Activated CD8-positive, alpha-beta T cell treated with anti-CD3 and anti-CD28 coated beads for 36 hours (primary cell): ENCODE measurements around the gene SARS1. TPM values are rescaled to one million over a fixed set of nuclear protein-coding genes. Genes with fewer than 3 reads are reported as not detected.

Experiments used
- ATAC-seq: fragments of 200-7000 bp; cut with Tn5 transposase; one replicate; pipeline ENCODE4 v1.10.0; 2021; ENCODE audit warnings: mild to moderate bottlenecking, moderate library complexity
- CTCF ChIA-PET: fragments of 350-600 bp; sonication (Branson Sonifier 250); formaldehyde crosslinking; loops from one replicate; lab custom pipeline; 2021; ENCODE audit warnings: antibody characterized with exemption; lab: Charles Lee
- POLR2A ChIA-PET: fragments of 350-600 bp; sonication (Branson Sonifier 250); formaldehyde crosslinking; loops from one replicate; lab custom pipeline; 2021; ENCODE audit warnings: antibody characterized with exemption; lab: Charles Lee
- DNase-seq: peaks from one replicate; pipeline ENCODE4 v3.0.0-alpha.2; 2020
- H3K27ac Mint-ChIP-seq: one replicate; pipeline ENCODE4 v1.8.0; 2021; ENCODE audit warnings: mild to moderate bottlenecking, mixed read lengths
- H3K27me3 Mint-ChIP-seq: one replicate; pipeline ENCODE4 v1.8.0; 2021; ENCODE audit warnings: mixed read lengths
- H3K36me3 Mint-ChIP-seq: one replicate; pipeline ENCODE4 v1.8.0; 2021; ENCODE audit warnings: low read depth, mixed read lengths
- H3K4me1 Mint-ChIP-seq: one replicate; pipeline ENCODE4 v1.8.0; 2021; ENCODE audit warnings: low read depth, mixed read lengths
- H3K4me3 Mint-ChIP-seq: one replicate; pipeline ENCODE4 v1.8.0; 2021; ENCODE audit warnings: mild to moderate bottlenecking, moderate library complexity, mixed read lengths
- H3K9me3 Mint-ChIP-seq: one replicate; pipeline ENCODE4 v1.8.0; 2021; ENCODE audit warnings: mixed read lengths
- CTCF ChIP-seq: fragments of 200-600 bp; IDR thresholded peaks from one replicate; pipeline ENCODE4 v1.8.0; 2022; ENCODE audit warnings: antibody characterized with exemption, mild to moderate bottlenecking
- intact Hi-C: fragments of 100-400 bp; cut with micrococcal nuclease; formaldehyde crosslinking; loops from one replicate; pipeline ENCODE4 v1.10.0; 2022
- total RNA-seq, 2 experiments: library from RNA; stranded (reverse); gene quantifications; one replicate each; pipeline ENCODE4 v1.2.3, GENCODE V29; 2021

Gene SARS1
- total RNA-seq, 2 experiments from 2014 or later: 226 to 228 TPM

- no peak for ATAC-seq
- Mint-ChIP-seq H3K36me3 (no peaks in the 10 kb centered on the region), H3K27ac (no peak overlapping the region), H3K4me1 (peaks cover 3% of the 10 kb centered on the region), H3K4me3 (no peak overlapping the region), H3K9me3 (no peaks in the 10 kb centered on the region), H3K27me3 (no peaks in the 10 kb centered on the region)
- CTCF ChIA-PET: no interaction called here
- intact Hi-C loops: no loop called here
- POLR2A ChIA-PET: interaction anchor here (1.0 kb wide), 1 partner anchor 11 kb away, joined by 3 read pairs; no protein-coding TSS in a partner anchor
- DNase-seq: no peak
- TF ChIP-seq CTCF: no peak
Observed at GRCh38 chr1:109272021-109272799, 58.5 kb downstream of the SARS1 start.

GRCh38 chr1:109272831-109273547 lies 59.3 kb downstream of the SARS1 start:
- no peak for TF ChIP-seq CTCF
- Mint-ChIP-seq H3K27ac (no peak overlapping the region), H3K9me3 (no peaks in the 10 kb centered on the region), H3K27me3 (no peaks in the 10 kb centered on the region), H3K36me3 (no peaks in the 10 kb centered on the region), H3K4me3 (no peak overlapping the region), H3K4me1 (peaks cover 4% of the 10 kb centered on the region)
- POLR2A ChIA-PET: interaction anchor here (1.0 kb wide), 1 partner anchor 11 kb away, joined by 3 read pairs; no protein-coding TSS in a partner anchor
- ATAC-seq: no peak
- intact Hi-C loops: no loop called here
- DNase-seq: no peak
- CTCF ChIA-PET: interaction anchor here (1.0 kb wide), 1 partner anchor 260 kb away, joined by 4 read pairs; no protein-coding TSS in a partner anchor

GRCh38 chr1:109273570-109274288 lies 60.0 kb downstream of the SARS1 start:
- no peaks in the 10 kb centered on the region for H3K27me3 Mint-ChIP-seq
- H3K4me1 Mint-ChIP-seq: peaks cover 4% of the 10 kb centered on the region
- intact Hi-C loops: no loop called here
- ATAC-seq (no peak), DNase-seq (no peak)
- no peaks in the 10 kb centered on the region for H3K36me3 Mint-ChIP-seq
- H3K9me3 Mint-ChIP-seq: no peaks in the 10 kb centered on the region
- H3K4me3 Mint-ChIP-seq: no peak overlapping the region
- ChIA-PET POLR2A (no interaction called here), CTCF (interaction anchor here (1.0 kb wide), 1 partner anchor 259 kb away, joined by 4 read pairs; no protein-coding TSS in a partner anchor)
- no peak for TF ChIP-seq CTCF
- no peak overlapping the region for H3K27ac Mint-ChIP-seq

GRCh38 chr1:109274533-109275476 lies 61.1 kb downstream of the SARS1 start:
- Mint-ChIP-seq H3K27me3 (no peaks in the 10 kb centered on the region), H3K36me3 (no peaks in the 10 kb centered on the region), H3K27ac (no peak overlapping the region), H3K4me1 (peaks cover 4% of the 10 kb centered on the region), H3K9me3 (no peaks in the 10 kb centered on the region), H3K4me3 (no peak overlapping the region)
- ChIA-PET POLR2A (no interaction called here), CTCF (interaction anchor here (4.4 kb wide), 1 partner anchor 11 kb away, joined by 18 read pairs; no protein-coding TSS in a partner anchor)
- intact Hi-C loops: loop anchor here (5.0 kb wide), 1 partner anchor 257 kb away; no protein-coding TSS in a partner anchor
- DNase-seq (no peak), ATAC-seq (no peak)
- TF ChIP-seq CTCF: no peak
